ENCODE results near the gene ALKBH8.
"Not testable (repeated sequence)": the region's sequence is repeated elsewhere in the genome, so short reads cannot be mapped to it uniquely, and the experiment has no call there.

Gene ALKBH8

DNA sequence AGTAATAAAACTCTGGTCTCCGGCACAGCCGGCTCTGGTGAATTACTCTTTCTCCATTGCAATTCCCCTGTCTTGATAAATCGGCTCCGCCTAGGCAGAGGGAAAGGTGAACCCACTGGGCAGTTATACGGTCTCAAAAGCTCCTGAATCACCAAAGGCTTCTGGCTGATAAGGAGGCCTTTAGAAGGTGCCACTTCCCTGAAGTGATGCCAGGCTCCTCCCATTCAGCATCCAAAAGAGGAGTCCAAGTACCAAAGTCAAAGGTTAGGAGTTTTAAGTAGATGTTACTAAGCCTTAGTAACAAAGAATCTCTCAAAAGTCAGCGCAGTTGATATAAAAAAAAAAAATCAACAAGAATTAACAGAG, 11.8 kb upstream of the ALKBH8 start:
- DNase-seq (ENCODE audit: low spot score), result no peak

GRCh38 chr11:107576497-107577345, 11.2 kb upstream of the ALKBH8 start:
- DNase-seq (ENCODE audit: low spot score), result peak; percentile 58

GRCh38 chr11:107573438-107573837, 7.9 kb upstream of the ALKBH8 start:
- no peak for DNase-seq (ENCODE audit: low spot score)

GRCh38 chr11:107570015-107570414, 4.5 kb upstream of the ALKBH8 start:
- no peak for DNase-seq (ENCODE audit: low spot score)

- DNase-seq (ENCODE audit: low spot score), result no peak
Observed at GRCh38 chr11:107567739-107568335, 2.3 kb upstream of the ALKBH8 start.

DNA sequence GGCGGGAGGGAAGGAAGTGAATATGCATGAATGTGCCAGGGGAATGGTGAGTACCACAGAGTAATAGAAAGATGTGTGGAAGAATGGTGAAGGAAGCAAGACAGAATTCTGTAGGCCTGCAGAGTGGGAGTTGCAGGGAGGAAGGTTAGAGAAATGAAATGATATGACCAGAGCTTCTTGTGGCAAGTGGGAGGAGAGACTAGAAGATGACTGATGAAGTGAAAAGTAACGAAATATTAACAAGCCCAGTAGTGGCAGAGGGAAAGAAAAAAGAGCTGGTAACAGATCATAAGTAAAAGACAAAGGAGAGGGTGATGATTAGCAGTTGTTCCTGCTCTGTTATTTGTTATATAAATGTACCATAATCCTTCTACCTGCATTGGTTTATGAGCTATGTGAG, 1.0 kb upstream of the ALKBH8 start:
- DNase-seq (ENCODE audit: low spot score), result no peak

DNA sequence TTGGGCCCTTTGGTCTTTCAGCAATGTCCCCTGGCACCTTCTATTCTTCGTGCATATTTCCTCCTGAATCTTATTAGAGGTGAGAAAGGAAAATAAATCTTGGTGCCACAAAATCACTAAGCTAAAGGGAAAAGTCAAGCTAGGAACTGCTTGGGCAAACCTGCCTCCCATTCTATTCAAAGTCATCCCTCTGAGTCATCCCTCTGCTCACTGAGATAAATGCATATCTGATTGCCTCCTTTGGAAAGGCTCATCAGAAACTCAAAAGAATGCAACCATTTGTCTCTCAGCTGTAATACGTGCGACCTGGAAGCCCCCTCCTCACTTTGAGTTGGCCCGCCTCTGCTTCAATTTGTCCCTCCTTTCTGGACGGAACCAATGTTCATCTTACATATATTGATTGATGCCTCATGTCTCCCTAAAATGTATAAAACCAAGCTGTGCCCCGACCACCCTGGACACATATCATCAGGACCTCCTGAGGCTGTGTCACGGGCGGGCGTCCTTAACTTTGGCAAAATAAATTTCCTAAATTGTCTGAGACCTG, 493 bp upstream of the ALKBH8 start:
- DNase-seq (ENCODE audit: low spot score), result not testable (repeated sequence)

- DNase-seq (ENCODE audit: low spot score), result no peak
Observed at GRCh38 chr11:107564877-107565218, 687 bp downstream of the ALKBH8 start.

- peak; percentile 62 for DNase-seq (ENCODE audit: low spot score)
Observed at GRCh38 chr11:107563702-107564101, 1.8 kb downstream of the ALKBH8 start.

GRCh38 chr11:107562647-107563208, 2.8 kb downstream of the ALKBH8 start:
- no peak for DNase-seq (ENCODE audit: low spot score)

DNA sequence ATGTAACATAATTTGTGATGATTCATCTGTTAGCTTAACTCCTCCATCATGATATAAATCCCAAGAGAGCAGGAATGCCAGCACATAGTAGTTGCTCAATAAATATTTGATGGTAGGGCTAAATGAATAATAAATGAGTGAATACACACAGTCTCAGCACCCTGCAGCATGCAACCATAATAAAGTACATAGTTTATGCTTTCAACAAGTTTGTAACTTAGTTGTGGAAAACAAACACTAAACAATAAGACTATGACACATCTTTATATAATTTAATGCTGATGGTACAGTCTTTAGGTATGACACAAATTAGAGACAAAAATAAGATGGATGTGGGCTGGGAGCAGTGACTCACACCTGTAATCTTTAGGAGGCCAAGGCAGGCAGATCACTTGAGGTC, 3.8 kb downstream of the ALKBH8 start:
- no peak for DNase-seq (ENCODE audit: low spot score)

GRCh38 chr11:107550304-107550703, 15.2 kb downstream of the ALKBH8 start:
- no peak for DNase-seq (ENCODE audit: low spot score)

DNA sequence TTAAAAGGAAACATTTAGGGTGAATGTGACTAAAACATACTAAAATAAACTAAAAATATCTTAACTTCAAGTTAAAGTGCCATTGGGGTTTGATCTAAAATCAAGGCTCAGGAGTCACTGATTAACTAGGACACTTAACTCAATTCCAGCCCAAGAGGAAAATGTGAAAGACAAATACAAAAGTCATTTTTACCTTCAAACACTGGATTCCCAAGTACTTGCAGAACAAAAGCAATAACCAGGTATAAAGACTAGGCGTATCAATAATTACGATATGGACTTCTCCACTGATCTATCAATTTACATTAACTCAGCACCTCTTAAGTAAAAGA, 15.6 kb downstream of the ALKBH8 start:
- no peak for DNase-seq (ENCODE audit: low spot score)

DNA sequence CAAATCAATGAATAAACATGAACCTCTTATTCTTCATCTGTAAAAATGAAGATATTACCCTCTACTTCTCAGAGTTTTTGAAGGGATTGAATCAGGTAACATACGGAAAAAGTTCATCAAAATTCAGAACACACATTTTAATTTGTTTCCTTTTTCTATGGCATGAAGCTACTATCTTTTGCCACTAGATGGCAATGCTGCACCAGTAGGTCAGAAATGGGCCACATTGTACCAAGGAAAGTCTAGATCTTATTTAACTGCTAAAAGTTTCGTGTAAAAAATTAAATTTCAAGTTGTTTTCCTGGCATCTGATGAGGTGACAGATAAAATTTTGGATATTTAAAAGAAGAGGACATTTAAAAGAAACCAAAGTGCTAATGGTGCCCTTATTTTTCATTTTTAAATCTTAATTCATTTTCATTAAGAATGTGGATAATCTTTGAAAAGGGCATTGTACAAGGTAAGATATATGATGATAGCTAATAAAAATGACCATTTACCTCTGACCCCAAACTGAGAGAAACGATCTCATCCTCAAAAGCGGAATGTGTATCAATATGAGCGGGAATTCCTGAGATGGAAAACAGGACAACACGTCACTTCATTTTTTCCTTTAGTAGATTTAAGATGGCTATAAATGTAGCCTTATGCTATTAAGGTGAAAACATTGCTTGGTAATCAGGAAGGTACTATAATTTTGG, 16.1 kb downstream of the ALKBH8 start:
- peak; percentile 64 for DNase-seq (ENCODE audit: low spot score)

DNA sequence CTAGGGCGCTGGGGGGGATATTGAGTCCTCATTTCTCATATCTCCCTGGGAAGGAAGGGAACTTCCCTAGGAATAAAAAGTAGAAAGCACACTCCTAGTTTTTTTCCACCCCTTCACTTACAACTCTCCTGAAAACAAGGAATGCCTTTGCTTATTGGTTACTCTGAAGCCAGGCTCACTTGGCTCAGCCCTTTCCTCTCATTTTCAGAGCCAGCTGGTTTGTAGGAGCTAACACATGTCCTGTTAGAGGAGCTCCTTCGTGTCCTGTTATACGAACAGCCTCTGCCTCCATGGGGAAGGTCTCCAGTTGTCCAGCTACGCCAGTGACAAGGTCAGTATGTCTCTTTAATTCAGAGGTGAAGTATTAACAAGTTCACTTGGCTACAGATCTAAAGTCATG, 17.6 kb downstream of the ALKBH8 start:
- DNase-seq (ENCODE audit: low spot score), result peak; percentile 45

GRCh38 chr11:107545101-107545514, 20.4 kb downstream of the ALKBH8 start:
- DNase-seq (ENCODE audit: low spot score), result no peak

DNA sequence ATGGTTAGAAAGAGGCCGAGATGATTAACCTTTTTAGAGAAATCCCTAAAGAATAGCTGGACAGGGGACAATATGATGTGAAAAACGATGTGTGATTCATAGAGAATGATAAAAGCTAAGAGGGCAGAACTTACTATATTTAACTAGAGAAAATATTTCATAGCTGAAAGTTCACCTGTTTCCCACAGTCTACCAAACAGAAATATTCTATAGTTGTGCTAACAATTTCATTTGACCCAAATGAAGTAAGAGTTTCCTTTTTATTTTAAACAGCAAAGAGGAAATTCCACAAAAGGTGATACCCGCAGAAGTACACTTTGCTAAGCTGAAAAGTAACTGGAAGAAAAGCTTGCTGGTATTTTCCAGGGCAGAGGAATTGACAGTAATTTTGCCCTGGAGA, 26.7 kb downstream of the ALKBH8 start:
- DNase-seq (ENCODE audit: low spot score), result no peak

DNA sequence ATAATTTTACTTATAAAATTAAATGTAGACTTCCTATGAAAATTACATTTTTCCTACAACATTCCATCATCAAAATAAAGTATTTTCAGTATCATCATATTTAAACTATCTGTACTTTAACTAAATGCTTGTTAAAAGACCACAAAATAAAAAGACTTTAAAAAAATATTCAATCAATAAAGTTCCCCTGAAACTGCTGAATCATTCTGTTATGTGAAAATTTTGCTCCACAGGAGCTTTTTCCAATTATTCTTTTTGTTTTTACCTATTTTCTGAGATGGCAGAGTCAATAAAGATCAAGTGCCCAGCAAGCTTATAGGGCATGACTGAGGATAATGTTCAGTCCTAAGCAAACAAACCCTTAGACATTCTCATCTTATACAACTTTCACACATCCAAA, 27.3 kb downstream of the ALKBH8 start:
- DNase-seq (ENCODE audit: low spot score), result no peak

DNA sequence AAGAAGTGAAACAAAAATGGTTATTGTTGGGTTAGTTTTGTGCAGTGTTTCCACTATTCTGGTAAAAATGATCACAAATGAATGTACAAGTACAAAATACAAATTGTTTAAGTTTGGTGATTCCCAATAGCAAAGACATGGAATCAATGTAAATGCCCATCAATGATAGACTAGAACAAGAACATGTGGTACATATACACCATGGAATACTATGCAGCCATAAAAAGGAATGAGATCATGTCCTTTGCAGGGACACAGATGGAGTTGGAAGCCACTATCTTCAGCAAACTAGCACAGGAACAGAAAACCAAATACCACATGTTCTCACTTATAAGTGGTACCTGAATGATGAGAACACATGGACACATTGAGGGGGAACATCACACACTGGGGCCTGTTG, 28.4 kb downstream of the ALKBH8 start:
- not testable (repeated sequence) for DNase-seq (ENCODE audit: low spot score)

DNA sequence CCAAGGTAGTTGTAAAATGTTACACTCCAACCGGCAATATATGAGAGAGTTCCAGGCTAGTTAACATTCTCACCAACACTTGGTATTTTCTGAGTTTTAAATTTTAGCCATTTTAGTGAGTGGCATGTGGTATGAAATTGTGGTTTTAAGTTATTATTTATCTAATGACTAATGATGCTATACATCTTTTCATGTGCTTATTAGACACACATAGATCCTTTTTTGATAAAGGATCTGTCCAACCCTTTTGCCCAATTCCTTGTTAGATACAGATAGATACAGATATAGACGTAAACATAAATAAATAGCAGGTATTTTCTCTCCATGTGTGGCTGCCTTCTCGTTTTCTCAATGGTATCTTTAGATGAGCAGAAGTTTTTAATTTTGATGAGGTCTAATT, 39.3 kb downstream of the ALKBH8 start:
- DNase-seq (ENCODE audit: low spot score), result no peak

GRCh38 chr11:107508858-107509244, 56.7 kb downstream of the ALKBH8 start:
- DNase-seq (ENCODE audit: low spot score), result no peak

- DNase-seq (ENCODE audit: low spot score), result peak; percentile 29
Observed at GRCh38 chr11:107508201-107508857, 57.2 kb downstream of the ALKBH8 start.

Data from Ammon's horn (tissue), 1 donor.